ENCODE results near the gene VWA7. TPM values are rescaled to one million over a fixed set of nuclear protein-coding genes. Genes with fewer than 3 reads are reported as not detected.

The VWA7 gene
- total RNA-seq, 2 donors from 2014 or later: 0.64 to 0.95 TPM

DNA sequence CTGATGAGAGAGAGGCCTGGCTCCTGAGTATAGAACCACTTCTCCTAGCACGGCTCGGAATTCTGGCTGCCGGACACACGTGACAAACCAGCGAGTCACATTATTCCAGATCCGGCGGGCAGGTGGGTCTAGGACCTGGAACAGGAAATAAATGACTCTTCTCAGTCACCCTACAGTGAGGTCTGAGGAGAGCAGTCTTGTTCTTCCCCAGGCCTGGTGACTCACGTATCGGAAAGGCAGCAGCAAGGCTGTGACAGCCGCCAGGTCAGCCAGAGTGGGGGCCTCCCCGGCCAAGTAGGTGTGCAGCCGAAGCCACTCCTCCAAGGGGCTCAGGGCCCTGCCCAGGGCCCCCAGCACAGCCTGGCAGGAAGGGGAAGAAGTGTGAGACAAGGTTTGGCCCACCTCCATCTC lies 15.6 kb upstream of the VWA7 start:
- no peaks in the 10 kb centered on the region for H3K27me3 Mint-ChIP-seq (ENCODE audit: insufficient read depth)
- H3K9me3 Mint-ChIP-seq: no peaks in the 10 kb centered on the region
- Histone ChIP-seq H3K27me3 (ENCODE audit: control insufficient read depth, insufficient read depth, low read length, poor library complexity, severe bottlenecking) (no peaks in the 10 kb centered on the region), H3K27ac (ENCODE audit: low read depth, low read length) (no peak overlapping the region), H3K36me3 (ENCODE audit: control insufficient read depth, insufficient read depth, low read length) (peaks cover 46% of the 10 kb centered on the region), H3K4me3 (ENCODE audit: low read length) (no peak overlapping the region), H3K9me3 (ENCODE audit: control insufficient read depth, low read length) (no peaks in the 10 kb centered on the region), H3K4me1 (ENCODE audit: control insufficient read depth, insufficient read depth, low read length) (no peaks in the 10 kb centered on the region), H3K9ac (ENCODE audit: extremely low read depth, low read length, poor library complexity, severe bottlenecking) (no peak overlapping the region)
- no peak overlapping the region for H3K4me3 Mint-ChIP-seq
- no peak for TF ChIP-seq CTCF (conservative IDR thresholded peaks at IDR 0.05)
- no peak for DNase-seq
- H3K36me3 Mint-ChIP-seq (ENCODE audit: low read depth): peaks cover 27% of the 10 kb centered on the region
- H3K4me1 Mint-ChIP-seq: peaks cover 11% of the 10 kb centered on the region
- no peak overlapping the region for H3K27ac Mint-ChIP-seq
- 95 to 99% methylated on average over 7 to 12 of the region's 12 CpGs for WGBS, 2 experiments (ENCODE audit: insufficient coverage in 1 of 2, insufficient read length in 1 of 2)

GRCh38 chr6:31792090-31792374 lies 14.9 kb upstream of the VWA7 start:
- no peaks in the 10 kb centered on the region for H3K27me3 Mint-ChIP-seq (ENCODE audit: insufficient read depth)
- no peaks in the 10 kb centered on the region for H3K9me3 Mint-ChIP-seq
- Histone ChIP-seq H3K36me3 (ENCODE audit: control insufficient read depth, insufficient read depth, low read length) (peaks cover 44% of the 10 kb centered on the region), H3K9ac (ENCODE audit: extremely low read depth, low read length, poor library complexity, severe bottlenecking) (no peak overlapping the region), H3K27ac (ENCODE audit: low read depth, low read length) (no peak overlapping the region), H3K4me3 (ENCODE audit: low read length) (no peak overlapping the region), H3K4me1 (ENCODE audit: control insufficient read depth, insufficient read depth, low read length) (no peaks in the 10 kb centered on the region), H3K9me3 (ENCODE audit: control insufficient read depth, low read length) (no peaks in the 10 kb centered on the region), H3K27me3 (ENCODE audit: control insufficient read depth, insufficient read depth, low read length, poor library complexity, severe bottlenecking) (no peaks in the 10 kb centered on the region)
- peaks cover 21% of the 10 kb centered on the region for H3K36me3 Mint-ChIP-seq (ENCODE audit: low read depth)
- 90% methylated on average over 3 of the region's 3 CpGs; no CpG with 5 or more reads in 1 of the 2 experiments for WGBS, 2 experiments (ENCODE audit: insufficient coverage in 1 of 2, insufficient read length in 1 of 2)
- H3K4me1 Mint-ChIP-seq: peaks cover 11% of the 10 kb centered on the region
- TF ChIP-seq CTCF (conservative IDR thresholded peaks at IDR 0.05): no peak
- H3K4me3 Mint-ChIP-seq: no peak overlapping the region
- no peak for DNase-seq
- H3K27ac Mint-ChIP-seq: peak overlapping the region; percentile 68

GRCh38 chr6:31791324-31792089 lies 14.4 kb upstream of the VWA7 start:
- H3K4me1 Mint-ChIP-seq: peaks cover 11% of the 10 kb centered on the region
- Histone ChIP-seq H3K4me3 (ENCODE audit: low read length) (no peak overlapping the region), H3K27ac (ENCODE audit: low read depth, low read length) (no peak overlapping the region), H3K27me3 (ENCODE audit: control insufficient read depth, insufficient read depth, low read length, poor library complexity, severe bottlenecking) (no peaks in the 10 kb centered on the region), H3K9ac (ENCODE audit: extremely low read depth, low read length, poor library complexity, severe bottlenecking) (no peak overlapping the region), H3K4me1 (ENCODE audit: control insufficient read depth, insufficient read depth, low read length) (no peaks in the 10 kb centered on the region), H3K9me3 (ENCODE audit: control insufficient read depth, low read length) (no peaks in the 10 kb centered on the region), H3K36me3 (ENCODE audit: control insufficient read depth, insufficient read depth, low read length) (peaks cover 44% of the 10 kb centered on the region)
- WGBS, 2 experiments (ENCODE audit: insufficient coverage in 1 of 2, insufficient read length in 1 of 2): 77 to 88% methylated on average over 5 to 12 of the region's 12 CpGs
- peaks cover 23% of the 10 kb centered on the region for H3K36me3 Mint-ChIP-seq (ENCODE audit: low read depth)
- H3K9me3 Mint-ChIP-seq: no peaks in the 10 kb centered on the region
- H3K27me3 Mint-ChIP-seq (ENCODE audit: insufficient read depth): no peaks in the 10 kb centered on the region
- peak; percentile 91 for DNase-seq
- H3K27ac Mint-ChIP-seq: peak overlapping the region; percentile 68
- H3K4me3 Mint-ChIP-seq: no peak overlapping the region
- TF ChIP-seq CTCF (conservative IDR thresholded peaks at IDR 0.05): peak; percentile 81
